ENCODE measurements around the gene BRAF.
A peak's percentile ranks its signal among the peaks of the same experiment; 100 is the strongest.
"Not testable (repeated sequence)": the region's sequence is repeated elsewhere in the genome, so short reads cannot be mapped to it uniquely, and the experiment has no call there.

Gene BRAF

GRCh38 chr7:140679186-140679585 is 245.5 kb downstream of the BRAF start:
- no peaks in the 10 kb centered on the region for H3K9me3 Mint-ChIP-seq
- H3K27ac Mint-ChIP-seq, result no peak overlapping the region
- H3K4me3 Mint-ChIP-seq, result no peak overlapping the region
- peaks cover 30% of the 10 kb centered on the region for H3K4me1 Mint-ChIP-seq
- H3K27me3 Mint-ChIP-seq, result no peaks in the 10 kb centered on the region
- H3K36me3 Mint-ChIP-seq, result peaks cover 20% of the 10 kb centered on the region

- no peak overlapping the region for H3K27ac Mint-ChIP-seq
- no peaks in the 10 kb centered on the region for H3K27me3 Mint-ChIP-seq
- no peak overlapping the region for H3K4me3 Mint-ChIP-seq
- H3K4me1 Mint-ChIP-seq, result peaks cover 34% of the 10 kb centered on the region
- H3K9me3 Mint-ChIP-seq, result no peaks in the 10 kb centered on the region
- H3K36me3 Mint-ChIP-seq, result peaks cover 20% of the 10 kb centered on the region
Observed at GRCh38 chr7:140678816-140679130, 246.0 kb downstream of the BRAF start.

GRCh38 chr7:140678081-140678815 is 246.5 kb downstream of the BRAF start:
- no peaks in the 10 kb centered on the region for H3K27me3 Mint-ChIP-seq
- peaks cover 38% of the 10 kb centered on the region for H3K4me1 Mint-ChIP-seq
- H3K9me3 Mint-ChIP-seq, result no peaks in the 10 kb centered on the region
- no peak overlapping the region for H3K27ac Mint-ChIP-seq
- no peak overlapping the region for H3K4me3 Mint-ChIP-seq
- peaks cover 20% of the 10 kb centered on the region for H3K36me3 Mint-ChIP-seq

- Mint-ChIP-seq H3K4me3 (no peak overlapping the region), H3K27ac (no peak overlapping the region), H3K4me1 (peaks cover 39% of the 10 kb centered on the region), H3K27me3 (no peaks in the 10 kb centered on the region), H3K36me3 (peaks cover 20% of the 10 kb centered on the region), H3K9me3 (no peaks in the 10 kb centered on the region)
Observed at GRCh38 chr7:140677496-140677895, 247.2 kb downstream of the BRAF start.

- not testable (repeated sequence) for H3K27ac Mint-ChIP-seq, H3K9me3 Mint-ChIP-seq, H3K4me3 Mint-ChIP-seq, H3K27me3 Mint-ChIP-seq
- Mint-ChIP-seq H3K36me3 (peaks cover 20% of the 10 kb centered on the region), H3K4me1 (peaks cover 44% of the 10 kb centered on the region)
Observed at GRCh38 chr7:140676956-140677355, 247.8 kb downstream of the BRAF start.

- Mint-ChIP-seq H3K9me3 (no peaks in the 10 kb centered on the region), H3K4me3 (no peak overlapping the region), H3K27me3 (no peaks in the 10 kb centered on the region), H3K4me1 (peaks cover 44% of the 10 kb centered on the region), H3K36me3 (peaks cover 20% of the 10 kb centered on the region), H3K27ac (no peak overlapping the region)
Observed at GRCh38 chr7:140676306-140676705, 248.4 kb downstream of the BRAF start.

- H3K4me3 Mint-ChIP-seq, result no peak overlapping the region
- peaks cover 17% of the 10 kb centered on the region for H3K36me3 Mint-ChIP-seq
- no peaks in the 10 kb centered on the region for H3K27me3 Mint-ChIP-seq
- H3K9me3 Mint-ChIP-seq, result no peaks in the 10 kb centered on the region
- H3K4me1 Mint-ChIP-seq, result peaks cover 44% of the 10 kb centered on the region
- no peak overlapping the region for H3K27ac Mint-ChIP-seq
Observed at GRCh38 chr7:140675726-140676125, 249.0 kb downstream of the BRAF start.

GRCh38 chr7:140674899-140675701 is 249.6 kb downstream of the BRAF start:
- peak overlapping the region; percentile 76 for H3K4me3 Mint-ChIP-seq
- no peaks in the 10 kb centered on the region for H3K9me3 Mint-ChIP-seq
- H3K36me3 Mint-ChIP-seq, result peaks cover 16% of the 10 kb centered on the region
- H3K27me3 Mint-ChIP-seq, result no peaks in the 10 kb centered on the region
- H3K4me1 Mint-ChIP-seq, result peaks cover 44% of the 10 kb centered on the region
- H3K27ac Mint-ChIP-seq, result no peak overlapping the region

GRCh38 chr7:140674356-140674800 is 250.4 kb downstream of the BRAF start:
- Mint-ChIP-seq H3K27me3 (no peaks in the 10 kb centered on the region), H3K4me1 (peaks cover 44% of the 10 kb centered on the region)

GRCh38 chr7:140673774-140674155 is 251.0 kb downstream of the BRAF start:
- H3K27me3 Mint-ChIP-seq, result no peaks in the 10 kb centered on the region
- H3K4me3 Mint-ChIP-seq, result peak overlapping the region; percentile 86
- H3K4me1 Mint-ChIP-seq, result peaks cover 44% of the 10 kb centered on the region
- peak overlapping the region; percentile 83 for H3K27ac Mint-ChIP-seq
- H3K36me3 Mint-ChIP-seq, result peaks cover 11% of the 10 kb centered on the region
- H3K9me3 Mint-ChIP-seq, result no peaks in the 10 kb centered on the region

More at GRCh38 chr7:140674356-140674800, 250.4 kb downstream of the BRAF start:
- H3K4me3 Mint-ChIP-seq, result peak overlapping the region; percentile 76
- H3K27ac Mint-ChIP-seq, result no peak overlapping the region
- H3K36me3 Mint-ChIP-seq, result peaks cover 13% of the 10 kb centered on the region
- no peaks in the 10 kb centered on the region for H3K9me3 Mint-ChIP-seq

GRCh38 chr7:140673063-140673773 is 251.5 kb downstream of the BRAF start:
- peak overlapping the region; percentile 83 for H3K27ac Mint-ChIP-seq
- peaks cover 44% of the 10 kb centered on the region for H3K4me1 Mint-ChIP-seq
- peak overlapping the region; percentile 86 for H3K4me3 Mint-ChIP-seq
- no peaks in the 10 kb centered on the region for H3K9me3 Mint-ChIP-seq
- H3K36me3 Mint-ChIP-seq, result peaks cover 8% of the 10 kb centered on the region
- H3K27me3 Mint-ChIP-seq, result no peaks in the 10 kb centered on the region

- Mint-ChIP-seq H3K4me1 (peaks cover 38% of the 10 kb centered on the region), H3K36me3 (peaks cover 2% of the 10 kb centered on the region), H3K27ac (peak within 1 kb of the TSS; percentile 83), H3K9me3 (no peaks in the 10 kb centered on the region), H3K27me3 (no peaks in the 10 kb centered on the region), H3K4me3 (peak within 1 kb of the TSS; percentile 86)
Observed at GRCh38 chr7:140672382-140673062, 252.2 kb downstream of the BRAF start, which contains the start of gene ADCK2. TSS of gene ADCK2 (plus strand) at chr7:140672945. CDS start at chr7:140673331, 386 bp downstream.

- Mint-ChIP-seq H3K27me3 (no peaks in the 10 kb centered on the region), H3K4me3 (peak overlapping the region; percentile 78), H3K27ac (no peak overlapping the region), H3K36me3 (no peaks in the 10 kb centered on the region), H3K9me3 (no peaks in the 10 kb centered on the region), H3K4me1 (peaks cover 37% of the 10 kb centered on the region)
Observed at GRCh38 chr7:140671966-140672365, 252.8 kb downstream of the BRAF start.

- Mint-ChIP-seq H3K4me1 (peaks cover 27% of the 10 kb centered on the region), H3K36me3 (peaks cover under 1% of the 10 kb centered on the region), H3K27ac (no peak overlapping the region), H3K27me3 (no peaks in the 10 kb centered on the region), H3K9me3 (no peaks in the 10 kb centered on the region), H3K4me3 (no peak overlapping the region)
Observed at GRCh38 chr7:140670343-140670935, 254.3 kb downstream of the BRAF start.

GRCh38 chr7:140669862-140670261 is 254.9 kb downstream of the BRAF start:
- not testable (repeated sequence) for H3K27me3 Mint-ChIP-seq, H3K36me3 Mint-ChIP-seq, H3K4me3 Mint-ChIP-seq, H3K27ac Mint-ChIP-seq, H3K9me3 Mint-ChIP-seq
- peaks cover 21% of the 10 kb centered on the region for H3K4me1 Mint-ChIP-seq
